ENCODE results near the gene PGBD5. TPM values are rescaled to one million over a fixed set of nuclear protein-coding genes. Genes with fewer than 3 reads are reported as not detected.

Gene PGBD5
- total RNA-seq, 1 experiment from 2014 or later = 37.8 TPM

GRCh38 chr1:230322421-230322756 lies 103.7 kb downstream of the PGBD5 start:
- CTCF ChIA-PET = no interaction called here
- H3K27ac Mint-ChIP-seq (ENCODE audit: unreplicated experiment) = no peak overlapping the region
- peaks cover 11% of the 10 kb centered on the region for H3K4me1 Mint-ChIP-seq (ENCODE audit: low read depth, unreplicated experiment)
- no peaks in the 10 kb centered on the region for H3K27me3 Mint-ChIP-seq (ENCODE audit: unreplicated experiment)
- no peak overlapping the region for H3K4me3 Mint-ChIP-seq (ENCODE audit: low read depth, unreplicated experiment)
- TF ChIP-seq CTCF (IDR thresholded peaks at IDR 0.05; ENCODE audit: unreplicated experiment) = no peak
- H3K9me3 Mint-ChIP-seq (ENCODE audit: low read depth, unreplicated experiment) = no peaks in the 10 kb centered on the region
- H3K36me3 Mint-ChIP-seq (ENCODE audit: insufficient read depth, unreplicated experiment) = peaks cover 23% of the 10 kb centered on the region
- no TSS peak for BruUV-seq (replicated peaks)
- intact Hi-C loops (cut with micrococcal nuclease; ENCODE audit: unreplicated experiment) = no loop called here
- no peak for DNase-seq

- H3K4me3 Mint-ChIP-seq (ENCODE audit: low read depth, unreplicated experiment) = no peak overlapping the region
- BruUV-seq (replicated peaks) = no TSS peak
- no peak overlapping the region for H3K27ac Mint-ChIP-seq (ENCODE audit: unreplicated experiment)
- H3K9me3 Mint-ChIP-seq (ENCODE audit: low read depth, unreplicated experiment) = no peaks in the 10 kb centered on the region
- H3K36me3 Mint-ChIP-seq (ENCODE audit: insufficient read depth, unreplicated experiment) = peaks cover 23% of the 10 kb centered on the region
- CTCF ChIA-PET = no interaction called here
- no peaks in the 10 kb centered on the region for H3K27me3 Mint-ChIP-seq (ENCODE audit: unreplicated experiment)
- no peak for DNase-seq
- H3K4me1 Mint-ChIP-seq (ENCODE audit: low read depth, unreplicated experiment) = peaks cover 14% of the 10 kb centered on the region
- intact Hi-C loops (cut with micrococcal nuclease; ENCODE audit: unreplicated experiment) = no loop called here
- no peak for TF ChIP-seq CTCF (IDR thresholded peaks at IDR 0.05; ENCODE audit: unreplicated experiment)
These were observed 104.3 kb downstream of the PGBD5 start for GRCh38 chr1:230321741-230322420.

GRCh38 chr1:230321341-230321740 lies 104.8 kb downstream of the PGBD5 start:
- Mint-ChIP-seq H3K36me3 (ENCODE audit: insufficient read depth, unreplicated experiment) (peaks cover 23% of the 10 kb centered on the region), H3K27ac (ENCODE audit: unreplicated experiment) (no peak overlapping the region)
- intact Hi-C loops (cut with micrococcal nuclease; ENCODE audit: unreplicated experiment) = no loop called here

GRCh38 chr1:230320804-230321203 lies 105.3 kb downstream of the PGBD5 start:
- CTCF ChIA-PET = no interaction called here
- no TSS peak for BruUV-seq (replicated peaks)
- intact Hi-C loops (cut with micrococcal nuclease; ENCODE audit: unreplicated experiment) = no loop called here
- TF ChIP-seq CTCF (IDR thresholded peaks at IDR 0.05; ENCODE audit: unreplicated experiment) = no peak
- H3K27me3 Mint-ChIP-seq (ENCODE audit: unreplicated experiment) = no peaks in the 10 kb centered on the region
- H3K9me3 Mint-ChIP-seq (ENCODE audit: low read depth, unreplicated experiment) = no peaks in the 10 kb centered on the region
- peaks cover 14% of the 10 kb centered on the region for H3K4me1 Mint-ChIP-seq (ENCODE audit: low read depth, unreplicated experiment)
- no peak overlapping the region for H3K4me3 Mint-ChIP-seq (ENCODE audit: low read depth, unreplicated experiment)
- no peak overlapping the region for H3K27ac Mint-ChIP-seq (ENCODE audit: unreplicated experiment)
- no peak for DNase-seq
- H3K36me3 Mint-ChIP-seq (ENCODE audit: insufficient read depth, unreplicated experiment) = peaks cover 23% of the 10 kb centered on the region

More at GRCh38 chr1:230321341-230321740, 104.8 kb downstream of the PGBD5 start:
- H3K9me3 Mint-ChIP-seq (ENCODE audit: low read depth, unreplicated experiment) = no peaks in the 10 kb centered on the region
- CTCF ChIA-PET = no interaction called here
- no peaks in the 10 kb centered on the region for H3K27me3 Mint-ChIP-seq (ENCODE audit: unreplicated experiment)
- peaks cover 14% of the 10 kb centered on the region for H3K4me1 Mint-ChIP-seq (ENCODE audit: low read depth, unreplicated experiment)
- DNase-seq = no peak
- H3K4me3 Mint-ChIP-seq (ENCODE audit: low read depth, unreplicated experiment) = no peak overlapping the region
- TF ChIP-seq CTCF (IDR thresholded peaks at IDR 0.05; ENCODE audit: unreplicated experiment) = no peak
- no TSS peak for BruUV-seq (replicated peaks)
